ENCODE results near the gene IFNA21.
"Not testable (repeated sequence)": the region's sequence is repeated elsewhere in the genome, so short reads cannot be mapped to it uniquely, and the experiment has no call there.

Gene IFNA21

DNA sequence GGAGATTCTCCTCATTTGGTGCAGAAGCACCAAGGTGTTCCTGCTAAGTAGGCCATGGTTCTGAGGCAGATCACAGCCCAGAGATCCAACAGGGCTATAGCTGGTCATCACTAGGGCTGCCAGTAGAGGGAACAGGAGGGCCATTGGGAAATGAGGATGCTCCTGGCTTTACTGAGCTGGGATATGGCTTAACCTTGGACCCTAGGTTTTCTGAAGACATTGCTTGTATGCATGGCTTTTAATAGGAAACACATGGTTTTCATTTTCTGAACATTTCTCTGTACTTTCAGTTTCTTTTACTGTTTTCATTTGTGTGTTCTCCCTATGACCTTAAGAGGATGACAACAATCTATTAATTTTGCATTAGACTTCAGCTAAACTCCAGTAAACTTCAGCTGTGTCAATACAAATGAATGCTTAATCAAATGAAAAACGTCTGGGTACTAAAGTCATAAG is 25.0 kb downstream of the IFNA21 start, which contains the start of gene IFNW1:
Gene IFNW1 (minus strand): TSS at position 406 of the 456 bp plus-strand sequence. CDS start 262 bp downstream, at position 144.
- Histone ChIP-seq H3K4me1 (ENCODE audit: control insufficient read depth in 1 of 2, insufficient read depth in 2 of 2, low read length in 2 of 2) (peaks cover 0 to 3% of the 10 kb centered on the region in 2 donors), H3K9ac (ENCODE audit: low read depth in 1 of 2, low read length in 2 of 2) (no peak within 1 kb of the TSS), H3K9me3 (ENCODE audit: control insufficient read depth in 1 of 2, low read length in 2 of 2) (no peaks in the 10 kb centered on the region), H3K4me3 (ENCODE audit: low read depth in 1 of 2, low read length in 2 of 2) (no peak within 1 kb of the TSS), H3K36me3 (ENCODE audit: control insufficient read depth in 1 of 2, insufficient read depth in 2 of 2, low read length in 2 of 2) (no peaks in the 10 kb centered on the region), H3K27me3 (ENCODE audit: control insufficient read depth in 1 of 2, insufficient read depth in 2 of 2, low read length in 2 of 2) (no peaks in the 10 kb centered on the region), H3K27ac (ENCODE audit: low read depth, low read length) (no peak within 1 kb of the TSS)

DNA sequence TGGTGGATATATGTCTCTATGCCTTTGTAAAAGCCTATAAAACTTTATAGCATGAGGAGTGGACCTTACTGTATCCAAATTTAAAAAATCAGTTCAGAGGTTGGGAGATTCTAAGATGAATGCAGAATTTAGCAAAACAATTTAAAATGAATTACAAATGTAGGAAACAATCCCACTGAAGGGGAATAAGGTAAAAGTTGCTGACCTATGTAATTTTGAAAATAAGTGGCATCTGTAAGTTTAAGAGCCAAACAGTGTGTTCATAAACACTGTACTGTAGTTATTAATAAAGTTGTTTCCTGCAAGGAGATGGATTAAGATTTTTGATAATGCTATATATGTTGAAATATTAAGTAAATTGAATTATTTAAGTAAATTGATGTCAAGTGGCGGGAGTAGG is 29.4 kb downstream of the IFNA21 start:
- no peaks in the 10 kb centered on the region for H3K27me3 ChIP-seq (ENCODE audit: control insufficient read depth in 1 of 2, insufficient read depth in 2 of 2, low read length in 2 of 2)

DNA sequence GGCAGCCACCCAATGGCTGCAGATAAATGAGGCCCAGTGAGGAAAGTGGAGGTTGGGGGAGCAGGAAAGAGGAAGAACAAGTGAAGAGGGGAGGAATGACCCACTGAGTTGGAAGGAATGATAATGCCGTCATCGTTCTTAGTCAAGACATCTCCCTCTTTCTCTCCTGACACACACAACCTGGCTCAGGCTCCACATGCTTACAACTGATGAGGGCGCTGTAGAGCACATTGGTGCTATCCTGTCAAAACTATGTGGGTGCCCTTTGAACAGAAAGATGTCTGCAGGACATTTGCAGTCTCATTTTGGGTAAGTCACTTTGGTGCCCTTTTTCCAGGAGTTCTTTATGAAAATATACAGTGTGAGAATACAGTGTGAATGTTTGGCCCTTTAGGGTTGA is 30.7 kb downstream of the IFNA21 start:
- no peaks in the 10 kb centered on the region for H3K36me3 ChIP-seq (ENCODE audit: control insufficient read depth in 1 of 2, insufficient read depth in 2 of 2, low read length in 2 of 2)
- no peaks in the 10 kb centered on the region for H3K27me3 ChIP-seq (ENCODE audit: control insufficient read depth in 1 of 2, insufficient read depth in 2 of 2, low read length in 2 of 2)
- H3K9ac ChIP-seq (ENCODE audit: low read depth in 1 of 2, low read length in 2 of 2) = no peak overlapping the region
- no peaks in the 10 kb centered on the region for H3K9me3 ChIP-seq (ENCODE audit: control insufficient read depth in 1 of 2, low read length in 2 of 2)
- no peak overlapping the region for H3K4me3 ChIP-seq (ENCODE audit: low read depth in 1 of 2, low read length in 2 of 2)
- H3K4me1 ChIP-seq (ENCODE audit: control insufficient read depth in 1 of 2, insufficient read depth in 2 of 2, low read length in 2 of 2) = no peaks in the 10 kb centered on the region
- no peak overlapping the region for H3K27ac ChIP-seq (ENCODE audit: low read depth, low read length)

More for the DNA sequence above, 29.4 kb downstream of the IFNA21 start:
- Histone ChIP-seq H3K36me3 (ENCODE audit: control insufficient read depth in 1 of 2, insufficient read depth in 2 of 2, low read length in 2 of 2) (no peaks in the 10 kb centered on the region), H3K9ac (ENCODE audit: low read depth in 1 of 2, low read length in 2 of 2) (no peak overlapping the region), H3K9me3 (ENCODE audit: control insufficient read depth in 1 of 2, low read length in 2 of 2) (no peaks in the 10 kb centered on the region), H3K27ac (ENCODE audit: low read depth, low read length) (no peak overlapping the region), H3K4me1 (ENCODE audit: control insufficient read depth in 1 of 2, insufficient read depth in 2 of 2, low read length in 2 of 2) (peaks cover 0 to 3% of the 10 kb centered on the region in 2 donors), H3K4me3 (ENCODE audit: low read depth in 1 of 2, low read length in 2 of 2) (no peak overlapping the region)

DNA sequence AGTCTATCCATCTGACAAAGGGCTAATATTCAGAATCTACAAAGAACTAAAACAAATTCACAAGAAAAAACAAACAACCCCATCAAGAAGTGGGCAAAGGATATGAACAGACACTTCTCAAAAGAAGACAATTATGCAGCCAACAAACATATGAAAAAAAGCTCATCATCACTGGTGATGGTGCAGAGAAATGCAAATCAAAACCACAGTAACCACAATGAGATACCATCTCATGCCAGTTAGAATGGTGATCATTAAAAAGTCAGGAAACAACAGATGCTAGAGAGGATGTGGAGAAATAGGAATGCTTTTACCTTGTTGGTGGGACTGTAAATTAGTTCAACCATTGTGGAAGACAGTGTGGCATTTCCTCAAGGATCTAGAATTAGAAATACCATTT is 38.3 kb downstream of the IFNA21 start:
- H3K4me1 ChIP-seq (ENCODE audit: control insufficient read depth in 1 of 2, insufficient read depth in 2 of 2, low read length in 2 of 2); H3K9ac ChIP-seq (ENCODE audit: low read depth in 1 of 2, low read length in 2 of 2); H3K27me3 ChIP-seq (ENCODE audit: control insufficient read depth in 1 of 2, insufficient read depth in 2 of 2, low read length in 2 of 2); H3K27ac ChIP-seq (ENCODE audit: low read depth, low read length); H3K36me3 ChIP-seq (ENCODE audit: control insufficient read depth in 1 of 2, insufficient read depth in 2 of 2, low read length in 2 of 2); H3K9me3 ChIP-seq (ENCODE audit: control insufficient read depth in 1 of 2, low read length in 2 of 2); H3K4me3 ChIP-seq (ENCODE audit: low read depth in 1 of 2, low read length in 2 of 2): not testable (repeated sequence)

DNA sequence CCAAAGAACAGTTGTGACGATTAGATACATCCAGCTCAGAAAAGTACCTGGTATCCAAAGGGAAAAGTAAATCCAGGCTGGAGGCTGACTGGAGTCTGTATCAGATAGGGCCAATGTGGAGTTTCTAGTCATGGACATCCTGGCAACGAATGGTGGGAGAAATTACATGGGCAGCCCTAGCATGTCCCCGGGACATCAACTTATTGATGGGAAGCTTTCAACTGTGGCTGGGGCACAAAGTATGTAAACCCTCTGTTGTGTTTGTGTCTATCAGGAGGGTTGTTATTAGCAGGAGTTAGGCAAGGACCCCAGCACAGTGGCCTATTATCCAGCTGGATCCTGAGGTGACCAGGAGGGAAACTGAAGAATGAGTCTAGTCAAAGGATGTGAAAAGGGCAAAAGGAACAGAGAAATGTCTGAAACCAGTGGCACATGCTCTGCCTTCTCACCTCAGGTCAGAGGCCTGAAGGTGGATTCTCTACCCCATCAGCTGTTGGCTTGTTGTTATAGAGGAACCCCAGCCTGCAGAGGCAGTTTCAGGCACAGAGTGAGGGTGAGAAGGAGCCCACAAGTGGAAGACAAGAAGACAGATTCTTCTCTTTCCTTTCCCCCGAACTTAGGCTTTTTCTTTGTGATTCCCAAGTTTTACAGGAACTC is 44.7 kb downstream of the IFNA21 start:
- Histone ChIP-seq H3K4me1 (ENCODE audit: control insufficient read depth in 1 of 2, insufficient read depth in 2 of 2, low read length in 2 of 2) (no peaks in the 10 kb centered on the region), H3K27me3 (ENCODE audit: control insufficient read depth in 1 of 2, insufficient read depth in 2 of 2, low read length in 2 of 2) (no peaks in the 10 kb centered on the region), H3K9me3 (ENCODE audit: control insufficient read depth in 1 of 2, low read length in 2 of 2) (no peaks in the 10 kb centered on the region), H3K36me3 (ENCODE audit: control insufficient read depth in 1 of 2, insufficient read depth in 2 of 2, low read length in 2 of 2) (no peaks in the 10 kb centered on the region), H3K4me3 (ENCODE audit: low read depth in 1 of 2, low read length in 2 of 2) (no peak overlapping the region), H3K27ac (ENCODE audit: low read depth, low read length) (no peak overlapping the region), H3K9ac (ENCODE audit: low read depth in 1 of 2, low read length in 2 of 2) (no peak overlapping the region)

DNA sequence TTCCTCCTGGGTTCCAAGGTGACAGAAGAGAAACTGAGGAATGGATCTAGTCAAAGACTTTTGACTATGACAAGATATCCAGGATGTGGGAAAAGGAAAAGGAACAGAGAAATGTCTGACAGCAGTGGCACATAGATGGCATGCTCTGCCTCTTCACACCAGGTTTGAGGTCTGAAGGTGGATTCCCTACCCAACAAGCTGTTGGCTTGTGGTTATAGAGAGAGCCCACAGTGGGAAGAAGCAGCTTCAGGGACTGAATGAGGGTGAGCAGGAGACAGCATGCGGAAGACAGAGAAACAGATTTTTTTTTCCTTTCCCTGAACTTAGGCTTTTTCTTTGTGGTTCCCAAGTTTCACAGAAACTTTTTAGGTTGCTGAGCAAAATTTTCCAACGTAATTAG is 45.4 kb downstream of the IFNA21 start:
- H3K4me1 ChIP-seq (ENCODE audit: control insufficient read depth in 1 of 2, insufficient read depth in 2 of 2, low read length in 2 of 2) = no peaks in the 10 kb centered on the region
- no peak overlapping the region for H3K27ac ChIP-seq (ENCODE audit: low read depth, low read length)
- no peak overlapping the region for H3K9ac ChIP-seq (ENCODE audit: low read depth in 1 of 2, low read length in 2 of 2)
- H3K36me3 ChIP-seq (ENCODE audit: control insufficient read depth in 1 of 2, insufficient read depth in 2 of 2, low read length in 2 of 2) = no peaks in the 10 kb centered on the region
- H3K4me3 ChIP-seq (ENCODE audit: low read depth in 1 of 2, low read length in 2 of 2) = no peak overlapping the region
- no peaks in the 10 kb centered on the region for H3K9me3 ChIP-seq (ENCODE audit: control insufficient read depth in 1 of 2, low read length in 2 of 2)
- no peaks in the 10 kb centered on the region for H3K27me3 ChIP-seq (ENCODE audit: control insufficient read depth in 1 of 2, insufficient read depth in 2 of 2, low read length in 2 of 2)

DNA sequence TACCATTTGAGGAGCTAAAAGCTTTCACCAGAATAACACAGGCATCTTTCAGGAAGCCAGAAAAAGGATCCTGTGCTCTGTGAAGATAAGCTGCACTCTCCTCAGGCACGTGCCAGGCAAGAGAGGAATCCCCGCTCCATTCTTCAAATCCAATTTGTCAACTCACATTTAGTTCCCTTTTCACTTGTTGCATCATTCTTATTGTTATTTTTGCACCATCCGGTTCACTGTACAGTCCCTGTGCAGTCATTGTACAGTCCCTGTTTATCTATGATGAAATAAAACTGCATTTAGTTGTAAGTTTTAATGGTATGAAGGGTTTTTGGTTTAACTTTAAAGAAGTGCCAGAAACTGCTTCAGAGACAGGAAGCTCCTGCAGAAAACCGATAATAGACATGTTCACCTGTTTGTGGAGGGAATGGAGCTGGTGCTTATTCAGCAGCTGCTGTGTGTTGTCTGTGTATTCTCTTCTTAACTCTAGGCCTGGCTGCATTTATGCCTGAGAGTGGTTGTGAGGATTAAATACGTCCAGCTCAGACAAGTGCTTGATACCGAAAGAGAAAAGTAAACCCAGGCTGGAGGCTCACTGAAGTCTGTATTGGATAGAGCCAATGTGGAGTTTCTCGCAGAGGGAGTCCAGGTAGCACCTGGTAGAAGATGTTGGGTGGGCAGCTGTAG is 47.2 kb downstream of the IFNA21 start:
- no peak overlapping the region for H3K27ac ChIP-seq (ENCODE audit: low read depth, low read length)

More for the DNA sequence above, 47.2 kb downstream of the IFNA21 start:
- Histone ChIP-seq H3K4me1 (ENCODE audit: control insufficient read depth in 1 of 2, insufficient read depth in 2 of 2, low read length in 2 of 2) (no peaks in the 10 kb centered on the region), H3K9me3 (ENCODE audit: control insufficient read depth in 1 of 2, low read length in 2 of 2) (no peaks in the 10 kb centered on the region), H3K36me3 (ENCODE audit: control insufficient read depth in 1 of 2, insufficient read depth in 2 of 2, low read length in 2 of 2) (no peaks in the 10 kb centered on the region), H3K4me3 (ENCODE audit: low read depth in 1 of 2, low read length in 2 of 2) (no peak overlapping the region), H3K27me3 (ENCODE audit: control insufficient read depth in 1 of 2, insufficient read depth in 2 of 2, low read length in 2 of 2) (no peaks in the 10 kb centered on the region), H3K9ac (ENCODE audit: low read depth in 1 of 2, low read length in 2 of 2) (no peak overlapping the region)

Measured in duodenal mucosa (tissue), 2 donors.